NB4 (cell line): ENCODE results near the gene SPOCK2.

Experiments used
- DNase-seq: peaks from one replicate; pipeline ENCODE4 v3.0.0; 2010; ENCODE audit warnings: low read depth
- H3K4me3 ChIP-seq: one replicate; pipeline ENCODE4 v1.5.1; 2011; ENCODE audit warnings: mild to moderate bottlenecking, low read depth, low read length, moderate library complexity
- MAX ChIP-seq: IDR thresholded peaks from 2 replicates; pipeline ENCODE4 v1.6.1; 2011; ENCODE audit warnings: low read depth, low read length
- MYC ChIP-seq: IDR thresholded peaks from 2 replicates; pipeline ENCODE4 v1.6.1; 2011; ENCODE audit warnings: low read depth, low read length
- POLR2A ChIP-seq: IDR thresholded peaks from 2 replicates; pipeline ENCODE4 v1.6.1; 2011; ENCODE audit warnings: mild to moderate bottlenecking; ENCODE audit not compliant: insufficient read length; ENCODE audit errors: extremely low read depth
- TF ChIP-seq, protein P1 (sequence below): IDR thresholded peaks from one replicate; pipeline ENCODE4 v1.5.1; 2012; ENCODE audit warnings: low read depth, low read length

The SPOCK2 gene

DNA sequence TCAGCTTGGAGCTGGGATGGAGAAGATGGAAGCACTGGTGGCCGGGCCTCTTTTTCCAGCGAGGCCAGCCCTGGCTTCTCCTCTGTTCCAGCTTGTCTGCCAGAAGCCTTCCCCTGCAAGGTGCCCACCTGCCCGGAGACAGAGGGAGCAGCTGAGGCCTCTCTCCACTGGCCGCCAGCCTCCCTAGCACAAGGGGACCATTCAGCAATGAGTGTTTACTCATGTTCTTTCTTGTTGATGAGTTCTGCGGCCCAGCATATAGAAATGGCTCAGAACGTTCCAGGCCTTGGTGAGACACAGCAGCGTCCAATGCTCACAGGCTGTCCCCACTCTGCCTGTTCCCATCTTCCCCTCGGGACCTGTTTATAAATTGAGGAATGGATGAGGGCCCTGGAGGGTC lies 76.9 kb downstream of the SPOCK2 start:
- DNase-seq, result no peak
- no peak overlapping the region for H3K4me3 ChIP-seq
- no peak for TF ChIP-seq POLR2A

DNA sequence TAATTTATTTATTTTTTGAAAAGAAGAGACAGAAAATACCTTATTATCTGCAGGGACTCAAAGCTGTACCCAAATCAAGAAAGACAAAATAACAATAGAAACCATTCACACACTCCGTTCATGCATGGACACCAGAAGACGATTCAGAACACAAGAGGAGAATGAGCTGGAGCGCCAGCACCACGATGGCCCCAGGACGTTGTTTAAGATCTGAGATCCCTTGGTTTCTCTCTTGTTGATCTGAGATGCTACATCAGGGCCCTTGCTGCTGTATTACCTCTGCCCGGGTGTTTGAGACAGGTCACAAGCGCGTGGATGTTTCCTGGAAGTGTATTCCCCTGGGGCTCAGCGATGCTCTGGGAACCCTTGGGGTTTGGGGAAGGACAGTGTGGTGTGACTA lies 77.3 kb downstream of the SPOCK2 start:
- no peak for TF ChIP-seq POLR2A
- TF ChIP-seq MAX, result no peak
- TF ChIP-seq, protein P1, sequence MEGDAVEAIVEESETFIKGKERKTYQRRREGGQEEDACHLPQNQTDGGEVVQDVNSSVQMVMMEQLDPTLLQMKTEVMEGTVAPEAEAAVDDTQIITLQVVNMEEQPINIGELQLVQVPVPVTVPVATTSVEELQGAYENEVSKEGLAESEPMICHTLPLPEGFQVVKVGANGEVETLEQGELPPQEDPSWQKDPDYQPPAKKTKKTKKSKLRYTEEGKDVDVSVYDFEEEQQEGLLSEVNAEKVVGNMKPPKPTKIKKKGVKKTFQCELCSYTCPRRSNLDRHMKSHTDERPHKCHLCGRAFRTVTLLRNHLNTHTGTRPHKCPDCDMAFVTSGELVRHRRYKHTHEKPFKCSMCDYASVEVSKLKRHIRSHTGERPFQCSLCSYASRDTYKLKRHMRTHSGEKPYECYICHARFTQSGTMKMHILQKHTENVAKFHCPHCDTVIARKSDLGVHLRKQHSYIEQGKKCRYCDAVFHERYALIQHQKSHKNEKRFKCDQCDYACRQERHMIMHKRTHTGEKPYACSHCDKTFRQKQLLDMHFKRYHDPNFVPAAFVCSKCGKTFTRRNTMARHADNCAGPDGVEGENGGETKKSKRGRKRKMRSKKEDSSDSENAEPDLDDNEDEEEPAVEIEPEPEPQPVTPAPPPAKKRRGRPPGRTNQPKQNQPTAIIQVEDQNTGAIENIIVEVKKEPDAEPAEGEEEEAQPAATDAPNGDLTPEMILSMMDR, result no peak
- TF ChIP-seq MYC, result no peak
- DNase-seq, result no peak
- H3K4me3 ChIP-seq, result no peak overlapping the region

DNA sequence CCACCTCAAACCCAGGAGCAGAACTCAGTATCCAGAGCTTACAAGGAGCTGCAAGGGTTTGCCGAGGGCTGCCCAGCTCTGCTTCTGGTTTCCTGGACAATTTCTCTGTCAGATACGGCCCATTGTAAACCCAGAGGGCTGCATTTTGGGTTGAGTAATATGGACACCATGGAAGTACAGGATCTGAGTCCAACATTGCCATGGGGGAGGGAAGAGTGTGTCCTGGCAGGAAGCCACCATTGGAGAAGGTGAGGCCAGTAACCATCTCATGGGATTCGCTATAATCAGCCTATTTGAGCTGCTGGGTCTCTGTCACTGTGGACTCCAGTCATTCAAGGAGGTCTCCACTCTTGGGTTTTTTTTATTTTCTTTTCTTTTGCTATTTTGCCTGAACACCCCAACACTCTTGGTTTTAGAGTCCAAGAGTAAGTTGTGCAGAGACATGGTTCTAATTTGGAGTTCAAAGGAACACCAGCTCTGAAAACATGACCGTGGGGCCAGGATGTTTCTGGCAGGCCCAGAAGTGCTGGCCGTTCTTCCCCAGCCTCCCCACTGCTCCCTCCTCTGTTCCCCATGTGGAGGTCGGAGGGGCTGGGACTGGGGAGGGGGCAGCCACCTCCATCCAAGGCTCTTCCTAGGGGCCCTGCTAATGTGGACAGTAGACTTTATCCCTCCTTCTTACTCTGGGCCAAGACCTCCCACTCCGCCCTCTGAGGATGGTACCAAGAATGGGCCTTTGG lies 77.9 kb downstream of the SPOCK2 start:
- DNase-seq, result no peak
- TF ChIP-seq MAX (no peak), POLR2A (no peak), MYC (no peak)
- TF ChIP-seq, protein P1, result no peak
- no peak overlapping the region for H3K4me3 ChIP-seq

DNA sequence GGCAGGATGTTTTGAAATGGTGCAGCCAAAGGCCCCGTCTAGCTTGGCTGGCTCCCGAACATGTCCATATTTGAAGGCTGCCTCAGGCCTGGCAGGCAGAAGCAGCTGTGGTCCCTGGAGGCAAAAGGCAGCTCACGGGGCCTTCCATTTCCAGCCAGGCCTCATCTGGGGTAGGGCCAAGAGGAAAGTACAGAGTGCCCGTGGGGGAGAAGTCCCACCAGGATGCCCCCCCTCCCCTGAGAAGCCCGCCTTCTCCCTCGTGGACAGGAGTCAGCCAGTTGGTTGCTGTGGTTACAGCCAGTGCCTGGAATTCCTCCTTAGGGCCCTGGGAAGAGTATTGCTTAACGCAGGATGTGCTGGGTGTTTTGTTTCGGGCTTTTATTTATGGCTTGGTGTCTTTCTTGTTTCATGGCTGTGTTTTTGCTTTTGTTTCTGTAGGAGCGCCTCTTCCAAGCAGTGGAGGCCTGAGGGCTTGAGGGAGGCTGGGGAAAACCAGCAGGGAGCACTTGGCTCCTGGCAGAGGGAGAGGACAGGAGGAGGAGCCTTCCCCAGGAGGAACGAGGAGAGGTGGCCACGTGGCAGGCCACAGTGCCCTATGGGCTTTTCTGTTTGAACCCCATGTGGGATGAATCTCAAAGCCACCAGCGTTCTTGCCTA lies 78.8 kb downstream of the SPOCK2 start:
- DNase-seq, result no peak
- TF ChIP-seq, protein P1, result no peak
- TF ChIP-seq POLR2A, result no peak
- TF ChIP-seq MYC, result no peak
- TF ChIP-seq MAX, result no peak
- no peak overlapping the region for H3K4me3 ChIP-seq

- no peak overlapping the region for H3K4me3 ChIP-seq
- DNase-seq, result no peak
- TF ChIP-seq POLR2A (no peak), MYC (no peak), MAX (no peak)
- TF ChIP-seq, protein P1, result no peak
Observed at GRCh38 chr10:72009051-72009424, 79.3 kb downstream of the SPOCK2 start.
